HG02884 (cell line): ENCODE measurements around the gene INPP5A.

Experiments used
- ATAC-seq: cut with Tn5 transposase; IDR thresholded peaks from one replicate; pipeline ENCODE4 v1.9.1; 2021; ENCODE audit warnings: mild to moderate bottlenecking, moderate library complexity; ENCODE audit not compliant: unreplicated experiment

Gene INPP5A

DNA sequence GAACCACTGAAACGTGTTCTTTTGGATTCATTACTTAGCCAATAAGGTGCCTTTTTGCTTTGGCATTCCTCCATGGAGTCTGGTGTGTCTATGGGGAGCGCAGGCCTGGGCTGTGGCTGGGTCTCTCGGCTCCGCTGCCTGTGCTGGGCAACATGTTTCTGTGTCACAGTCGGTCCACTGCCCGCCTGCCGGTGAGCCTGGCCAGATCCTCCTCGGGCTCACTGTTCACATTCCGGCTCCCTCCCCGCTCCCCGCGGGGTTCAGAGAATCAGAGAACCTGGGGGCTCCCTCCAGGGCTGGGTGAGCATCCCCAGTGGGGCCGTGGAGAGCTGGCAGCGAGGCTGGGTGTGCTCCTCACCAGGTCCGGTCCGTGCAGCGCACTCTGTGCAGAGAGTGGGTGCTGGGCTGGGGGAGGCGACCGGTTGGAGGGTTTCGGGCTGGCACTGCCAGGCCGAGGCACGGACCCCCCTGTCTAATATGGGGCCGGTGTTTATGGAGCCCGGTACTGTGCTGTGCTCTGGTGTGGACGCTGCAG is 70.4 kb downstream of the INPP5A start:
- no peak for ATAC-seq

DNA sequence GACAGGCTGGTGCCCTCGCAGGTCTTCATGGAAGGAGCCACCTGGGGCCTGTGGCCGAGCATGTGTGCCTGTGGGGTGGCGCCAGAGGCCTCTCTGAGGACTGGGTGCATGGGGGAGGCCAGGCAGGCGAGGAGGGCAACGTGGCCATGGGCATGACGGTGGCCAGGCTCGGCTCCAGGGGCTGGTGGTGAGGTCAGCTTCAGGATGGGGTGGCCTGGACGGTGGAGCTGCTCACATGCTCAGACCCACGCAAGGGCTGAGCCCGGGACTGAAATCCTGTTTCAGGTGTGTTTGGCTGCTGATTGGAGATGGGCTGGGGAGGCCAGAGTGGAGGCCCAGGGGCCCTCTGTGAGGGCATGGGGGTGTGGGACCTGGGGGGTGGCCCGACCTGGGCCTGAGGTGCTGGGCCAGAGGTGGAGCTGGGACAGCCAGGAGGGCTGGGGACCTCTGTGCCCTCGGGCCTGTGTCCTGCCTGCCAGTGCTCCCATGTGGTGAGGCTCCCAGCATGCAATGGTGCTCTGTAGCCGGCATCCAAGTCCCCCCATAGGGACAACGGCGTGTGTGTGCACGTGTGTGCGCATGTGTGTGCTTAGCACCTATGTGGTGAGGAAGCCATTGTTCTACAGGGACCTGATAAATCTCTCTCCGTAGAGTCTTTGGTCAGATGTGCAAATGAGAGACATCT is 71.1 kb downstream of the INPP5A start:
- ATAC-seq: no peak

DNA sequence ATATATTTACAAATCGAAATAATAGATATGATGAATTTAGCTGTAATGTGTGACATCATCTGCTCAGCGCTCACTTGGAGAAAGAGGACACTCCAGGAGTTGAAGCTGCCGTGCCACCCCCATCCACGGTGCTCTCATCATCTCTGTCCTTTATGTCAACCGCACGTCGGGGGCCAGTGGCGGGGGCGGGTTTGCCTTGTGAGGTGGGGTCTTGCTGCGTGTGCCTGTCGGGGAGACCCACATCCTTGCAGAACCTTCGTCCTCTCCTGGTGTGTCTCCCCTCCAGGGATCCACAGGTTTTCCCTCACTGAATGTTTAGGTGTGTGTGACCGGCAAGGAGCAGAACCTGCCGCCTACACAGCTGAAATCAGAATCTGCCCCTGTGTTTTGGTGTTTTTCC is 71.6 kb downstream of the INPP5A start:
- no peak for ATAC-seq

DNA sequence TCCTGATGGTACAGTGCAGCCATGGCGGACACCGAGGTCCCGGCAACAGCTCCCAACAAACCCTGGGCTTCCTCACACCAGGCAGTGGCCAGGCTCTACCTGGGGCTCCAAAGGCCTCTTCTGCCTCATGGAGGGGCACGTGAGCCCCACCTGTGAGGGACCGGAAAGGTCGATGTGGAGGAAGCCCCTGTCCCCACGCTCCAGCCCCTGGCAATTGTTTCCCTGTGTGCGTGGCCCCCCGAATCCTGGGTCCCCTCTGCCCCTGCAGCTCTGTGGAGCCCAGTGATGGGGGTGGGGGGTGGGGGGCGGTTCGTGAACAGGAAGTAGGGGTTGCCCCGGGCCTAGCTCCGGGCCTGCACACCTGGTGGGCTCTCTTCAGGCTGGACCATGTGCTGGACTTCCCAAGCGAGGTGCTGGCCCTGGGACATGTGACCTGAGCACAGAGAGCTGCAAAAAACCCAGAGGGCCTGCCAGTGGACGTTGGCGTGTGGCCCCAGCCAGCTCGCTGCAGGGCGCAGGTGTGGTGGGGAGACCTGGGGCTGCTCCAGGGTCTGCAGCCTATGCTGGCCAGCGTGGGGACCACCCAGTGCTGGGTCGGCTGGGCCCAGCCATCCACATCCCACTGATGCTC is 72.6 kb downstream of the INPP5A start:
- no peak for ATAC-seq

DNA sequence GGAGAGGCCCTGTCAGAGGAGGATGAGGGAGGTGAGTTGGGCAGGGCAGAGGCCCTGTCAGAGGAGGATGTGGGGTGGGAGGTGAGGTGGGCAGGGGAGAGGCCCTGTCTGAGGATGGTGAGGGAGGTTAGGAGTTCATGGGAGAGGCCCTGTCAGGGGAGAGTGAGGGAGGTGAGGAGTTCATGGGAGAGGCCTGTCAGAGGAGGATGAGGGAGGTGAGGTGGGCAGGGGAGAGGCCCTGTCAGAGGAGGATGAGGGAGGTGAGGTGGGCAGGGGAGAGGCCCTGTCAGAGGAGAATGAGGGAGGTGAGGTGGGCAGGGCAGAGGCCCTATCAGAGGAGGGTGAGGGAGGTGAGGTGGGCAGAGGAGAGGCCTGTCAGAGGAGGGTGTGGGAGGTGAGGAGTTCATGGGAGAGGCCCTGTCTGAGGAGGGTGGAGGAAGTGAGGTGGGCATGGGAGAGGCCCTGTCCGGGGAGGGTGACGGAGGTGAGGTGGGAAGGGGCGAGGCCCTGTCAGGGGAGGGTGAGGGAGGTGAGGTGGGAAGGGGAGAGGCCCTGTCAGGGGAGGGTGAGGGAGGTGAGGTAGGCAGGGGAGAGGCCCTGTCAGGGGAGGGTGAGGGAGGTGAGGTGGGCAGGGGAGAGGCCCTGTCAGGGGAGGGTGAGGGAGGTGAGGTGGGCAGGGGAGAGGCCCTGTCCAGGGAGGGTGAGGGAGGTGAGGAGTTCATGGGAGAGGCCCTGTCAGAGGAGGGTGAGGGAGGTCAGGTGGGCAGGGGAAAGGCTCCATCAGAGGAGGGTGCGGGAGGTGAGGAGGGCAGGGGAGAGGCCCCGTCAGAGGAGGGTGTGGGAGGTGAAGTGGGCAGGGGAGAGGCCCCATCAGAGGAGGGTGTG is 73.7 kb downstream of the INPP5A start:
- ATAC-seq: no peak

DNA sequence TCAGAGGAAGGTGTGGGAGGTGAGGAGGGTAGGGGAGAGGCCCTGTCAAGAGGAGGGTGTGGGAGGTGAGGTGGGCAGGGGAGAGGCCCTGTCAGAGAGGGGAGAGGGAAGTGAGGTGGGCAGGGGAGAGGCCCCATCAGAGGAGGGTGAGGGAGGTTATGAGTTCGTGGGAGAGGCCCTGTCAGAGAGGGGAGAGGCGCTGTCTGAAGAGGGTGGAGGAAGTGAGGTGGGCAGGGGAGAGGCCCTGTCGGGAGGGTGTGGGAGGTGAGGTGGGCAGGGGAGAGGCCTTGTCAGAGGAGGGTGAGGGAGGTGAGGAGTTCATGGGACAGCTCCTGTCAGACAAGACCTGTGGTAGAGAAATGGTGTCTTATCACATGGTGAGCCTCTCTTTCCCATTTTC is 74.4 kb downstream of the INPP5A start:
- ATAC-seq: no peak

DNA sequence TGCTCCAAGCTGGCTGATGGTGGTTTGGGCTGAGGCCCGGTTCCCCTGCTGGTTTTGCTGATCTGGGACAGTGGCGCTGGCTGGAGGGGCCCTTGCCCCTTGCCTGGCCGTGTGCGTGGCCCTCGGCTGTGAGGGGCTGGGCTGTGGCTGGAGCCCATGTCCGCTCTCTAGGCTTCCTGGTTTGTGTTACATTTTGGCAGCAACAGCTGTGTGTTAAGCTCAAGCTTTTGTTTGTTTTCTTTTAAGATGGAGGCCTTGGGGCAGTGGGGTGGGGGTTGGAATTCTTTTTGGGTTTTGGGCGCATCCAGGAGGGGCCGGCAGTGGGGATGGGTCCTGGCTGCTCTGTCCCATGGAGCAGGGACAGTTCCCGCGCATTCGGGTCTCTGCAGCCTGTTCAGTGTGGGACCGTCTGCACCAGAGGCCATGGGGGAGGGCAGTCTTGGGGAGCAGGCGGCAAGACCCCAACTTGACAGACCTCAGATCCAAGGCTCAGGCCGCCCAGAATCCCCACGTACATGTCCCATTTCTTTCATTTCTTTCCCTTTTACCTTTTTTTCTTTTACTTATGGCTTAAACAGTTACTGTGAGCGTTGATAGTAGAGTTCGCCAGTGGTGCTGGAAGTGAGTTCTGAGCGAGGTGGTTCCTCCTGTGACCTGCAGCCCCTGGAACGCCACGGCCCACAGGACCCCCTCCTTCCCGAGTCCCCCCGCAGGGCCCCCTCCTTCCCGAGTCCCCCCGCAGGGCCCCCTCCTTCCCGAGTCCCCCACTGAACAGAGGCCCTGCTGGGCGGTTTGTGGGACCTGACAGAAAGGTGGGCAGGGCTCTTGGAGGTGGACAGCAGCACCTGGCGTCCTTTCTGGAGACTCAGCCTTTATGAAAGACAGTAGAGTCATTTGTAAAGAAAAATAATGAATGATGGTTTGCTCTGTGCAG is 75.3 kb downstream of the INPP5A start:
- no peak for ATAC-seq

DNA sequence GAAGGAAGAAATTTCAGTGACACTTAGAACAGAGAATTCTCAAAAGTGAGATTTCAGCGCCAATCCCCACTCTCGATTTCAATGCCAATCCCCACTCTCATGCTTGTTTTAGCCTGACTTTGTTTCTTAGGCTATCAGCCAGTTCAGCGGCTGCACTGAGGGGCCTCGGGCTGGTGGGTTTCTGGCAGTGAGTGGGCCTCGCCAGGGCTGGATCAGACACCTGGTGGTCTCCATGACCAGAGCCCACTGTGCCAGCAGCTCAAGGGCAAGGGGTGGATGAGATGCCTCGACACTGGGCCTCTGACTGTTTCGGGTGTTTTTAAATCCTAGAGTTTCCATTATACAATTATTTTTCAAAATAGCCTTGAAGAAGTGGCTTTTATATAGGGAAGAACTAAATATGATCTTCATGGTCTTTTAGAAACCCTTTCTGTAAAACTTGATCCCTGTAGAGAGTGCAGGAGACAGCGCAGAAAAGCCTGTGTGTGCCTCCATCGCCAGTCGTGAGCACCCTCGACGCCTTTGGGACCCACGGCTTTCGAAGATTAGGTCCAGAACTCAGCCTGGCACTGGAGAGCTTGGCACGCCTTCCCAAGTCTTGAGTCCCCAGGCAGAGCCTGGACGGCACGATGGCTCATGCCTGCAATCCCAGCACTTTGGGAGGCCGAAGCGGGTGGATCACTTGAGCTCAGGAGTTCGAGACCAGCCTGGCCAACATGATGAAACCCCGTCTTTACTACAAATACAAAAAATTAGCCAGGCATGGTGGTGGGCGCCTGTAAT is 76.2 kb downstream of the INPP5A start:
- ATAC-seq: no peak

DNA sequence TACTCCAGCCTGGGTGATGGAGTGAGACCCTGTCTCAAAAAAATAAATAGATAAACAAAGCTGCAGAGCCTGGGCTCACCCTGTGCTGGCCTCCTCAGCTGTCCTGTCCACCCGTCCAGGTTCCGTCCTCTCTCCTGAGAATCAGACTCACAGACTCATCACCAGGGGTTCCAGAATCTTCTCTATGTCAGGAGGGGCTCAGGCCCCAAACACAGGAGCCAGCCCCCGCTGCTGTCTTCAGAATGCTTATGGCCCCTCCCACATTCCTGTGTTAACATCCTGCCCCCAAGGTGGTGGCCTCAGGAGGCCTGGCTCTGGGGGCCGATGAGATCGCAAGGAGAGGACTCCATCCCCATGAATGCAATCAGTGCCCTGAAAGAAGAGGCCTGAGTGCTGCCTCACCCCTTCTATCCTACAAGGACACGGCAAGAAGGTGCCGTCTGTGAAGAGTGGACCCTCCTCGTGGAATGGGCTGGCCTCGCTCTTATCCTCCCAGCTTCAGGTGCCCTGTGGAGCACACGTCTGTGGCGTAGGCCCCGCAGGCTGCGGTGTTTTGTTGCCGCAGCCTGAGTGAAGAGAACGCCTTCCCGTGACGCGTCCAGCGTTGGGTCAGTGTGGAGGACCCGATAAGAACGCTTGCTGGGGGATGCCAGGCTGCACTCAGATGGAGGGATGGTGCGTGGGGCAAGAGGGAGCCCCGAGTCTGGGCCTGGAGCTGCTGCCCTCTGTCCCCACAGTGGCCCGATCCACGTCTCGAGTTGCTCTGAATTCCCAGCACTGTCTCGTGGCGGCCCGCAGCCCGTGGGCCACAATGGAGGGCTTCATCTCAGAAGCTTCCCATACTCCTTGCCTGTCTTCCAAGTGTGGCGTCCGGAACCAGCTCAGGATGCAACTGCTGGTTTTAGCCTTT is 77.1 kb downstream of the INPP5A start:
- ATAC-seq: no peak

DNA sequence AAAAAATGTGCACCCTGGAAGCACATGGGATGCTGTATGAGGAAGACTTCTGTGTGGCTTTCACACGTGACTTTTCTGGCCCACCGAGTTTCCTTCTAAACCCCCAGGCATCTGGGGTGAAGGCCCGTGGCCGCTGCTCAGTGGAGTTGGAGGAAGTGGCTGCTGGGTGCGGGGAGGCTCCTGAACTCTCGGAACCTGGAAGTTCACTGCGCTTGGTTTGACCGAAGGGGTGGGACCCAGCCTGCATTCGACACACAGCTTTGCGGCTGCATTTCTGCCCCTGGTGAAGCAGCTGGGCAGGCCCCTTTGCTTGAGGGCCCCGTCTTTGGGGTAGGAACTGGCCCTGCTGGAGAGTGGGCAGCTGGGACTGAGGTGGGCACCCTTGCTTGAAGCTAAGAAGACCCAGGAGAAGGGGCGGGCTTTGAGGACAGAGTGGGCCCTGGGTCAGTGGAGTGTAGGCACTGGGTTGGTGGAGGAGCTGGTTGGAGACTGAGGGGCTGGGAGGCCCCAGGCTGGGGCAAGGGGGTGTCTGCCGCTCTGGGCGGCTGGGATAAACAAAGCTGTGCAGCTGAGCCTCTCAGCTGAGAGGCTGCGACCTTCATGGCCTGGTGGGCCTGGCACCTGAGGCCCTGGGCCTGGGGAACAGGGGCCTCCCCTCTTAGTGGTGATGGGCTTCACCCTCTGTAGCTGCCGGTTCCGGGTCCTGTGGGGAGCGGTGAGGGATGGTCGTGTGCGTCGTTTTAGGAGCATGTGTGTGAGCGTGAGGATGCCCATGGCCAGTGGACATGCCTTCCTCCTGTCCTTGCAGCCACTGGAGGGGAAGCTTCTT is 78.0 kb downstream of the INPP5A start:
- ATAC-seq: no peak

DNA sequence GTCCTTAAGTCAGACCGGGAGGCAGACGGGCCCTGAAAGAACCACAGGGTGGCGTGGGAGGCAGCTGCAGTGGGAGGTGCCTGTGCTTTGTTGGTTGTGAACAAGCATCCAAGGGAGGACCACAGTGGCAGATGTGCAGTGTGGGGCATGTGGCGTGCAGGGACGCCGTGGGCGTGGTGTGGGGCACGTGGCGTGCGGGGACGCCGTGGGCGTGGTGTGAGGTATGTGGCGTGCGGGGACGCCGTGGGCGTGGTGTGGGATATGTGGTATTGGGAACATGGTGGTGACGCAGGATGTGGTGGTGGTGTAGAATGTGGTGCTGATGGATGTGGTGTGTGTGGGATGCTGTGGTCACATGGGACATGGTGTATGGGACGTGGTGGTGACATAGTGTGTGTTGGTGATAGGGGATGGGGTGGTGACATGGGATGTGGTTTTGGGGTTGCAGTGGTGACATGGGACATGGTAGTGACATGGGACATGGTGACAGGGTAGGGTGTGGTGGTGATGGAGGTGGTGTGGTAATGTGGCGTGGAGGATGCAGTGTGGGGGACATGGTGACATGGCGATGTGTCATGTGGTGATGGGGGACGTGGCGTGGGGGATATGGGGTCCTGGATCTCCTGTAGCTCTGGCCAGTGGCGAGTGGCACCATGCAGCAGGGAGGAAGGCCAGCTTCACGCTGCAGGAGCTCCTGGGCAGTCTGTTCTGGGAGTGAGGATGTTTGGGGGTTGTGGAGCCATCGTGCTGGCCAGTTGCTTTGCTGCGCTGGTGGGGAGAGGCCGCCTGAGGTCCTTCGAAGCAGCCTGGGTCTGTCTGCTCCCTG is 78.8 kb downstream of the INPP5A start:
- no peak for ATAC-seq

DNA sequence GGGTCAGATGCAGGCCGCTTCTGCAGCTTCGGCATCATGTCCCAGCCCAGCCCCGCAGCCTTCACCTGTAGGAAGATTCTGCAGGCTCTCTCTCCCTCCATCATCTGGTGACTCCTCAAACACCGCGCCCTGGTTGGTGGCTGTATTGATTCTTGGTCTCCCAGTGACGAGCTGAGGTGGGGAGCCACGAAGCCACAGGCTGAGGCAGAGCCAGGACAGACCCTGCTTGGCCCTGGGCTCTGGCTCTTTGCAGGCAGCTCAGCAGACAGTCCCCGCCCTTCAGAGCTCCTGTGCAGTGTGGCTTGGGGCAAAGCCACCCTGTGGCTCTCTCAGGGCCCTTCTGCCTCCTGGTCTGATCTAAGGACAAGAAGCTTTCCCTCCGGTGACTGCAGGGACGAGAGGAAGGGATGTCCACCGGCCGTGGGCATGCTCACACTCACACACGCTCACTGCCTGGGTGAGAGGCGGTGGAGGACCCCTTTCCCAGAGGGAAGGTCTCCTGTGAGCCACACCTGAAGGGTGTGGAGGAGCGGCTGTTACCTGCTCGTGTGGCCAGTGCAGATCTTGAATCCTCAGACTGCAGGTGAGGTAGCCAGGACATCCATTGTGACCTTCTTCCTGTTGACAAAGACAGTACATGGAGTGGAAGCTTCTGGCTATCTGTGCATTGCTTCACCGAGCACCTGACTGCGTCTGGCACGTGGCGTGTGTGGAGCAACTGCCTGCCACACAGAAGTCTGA is 79.6 kb downstream of the INPP5A start:
- no peak for ATAC-seq

DNA sequence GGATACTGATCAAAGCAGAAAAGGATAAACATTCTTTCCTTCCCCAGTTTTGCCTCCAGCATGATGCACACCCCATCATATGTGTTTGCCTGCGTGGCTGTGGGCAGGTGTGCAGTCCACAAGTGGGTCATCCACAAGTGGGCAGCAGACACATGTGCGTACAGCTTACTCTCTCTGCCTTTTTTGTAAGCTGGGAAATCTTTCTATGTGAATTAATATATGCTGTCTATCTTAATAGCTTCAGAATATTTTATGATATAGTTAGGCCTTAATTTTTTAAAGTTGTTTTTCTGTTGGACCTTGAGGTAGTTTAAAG is 80.1 kb downstream of the INPP5A start:
- no peak for ATAC-seq

DNA sequence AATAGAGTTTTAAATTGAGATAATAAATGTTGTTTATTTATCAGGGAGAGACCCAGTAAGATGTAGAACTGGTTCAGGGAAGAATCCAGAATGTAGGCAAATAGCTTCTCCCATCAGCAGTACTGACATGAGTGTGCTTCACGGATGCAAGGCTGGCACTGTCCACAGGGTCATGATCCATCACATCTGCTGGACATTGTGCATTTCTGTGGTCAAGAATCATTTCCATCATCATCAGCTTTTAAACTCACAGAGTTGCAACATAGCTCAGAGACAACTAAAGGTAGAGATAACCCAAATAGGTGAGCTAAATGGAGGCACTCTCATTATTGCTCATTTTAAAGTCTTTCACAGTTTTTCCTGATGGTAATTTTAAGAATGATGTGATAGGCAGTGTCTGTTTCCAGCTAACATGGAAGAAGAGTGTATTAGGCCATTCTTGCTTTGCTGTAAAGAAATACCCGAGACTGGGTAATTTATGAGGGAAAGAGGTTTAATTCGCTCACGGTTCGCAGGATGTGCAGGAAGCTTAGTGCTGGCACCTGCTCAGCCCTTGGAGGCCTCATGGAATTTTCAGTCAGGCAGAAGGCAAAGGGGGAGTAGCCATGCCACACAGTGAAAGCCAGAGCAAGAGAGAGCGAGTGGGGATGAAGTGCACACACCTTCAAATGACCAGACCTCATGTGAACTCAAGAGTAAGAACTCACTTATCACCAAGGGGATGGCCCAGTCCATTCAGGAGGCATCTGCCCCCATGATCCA is 80.8 kb downstream of the INPP5A start:
- no peak for ATAC-seq

DNA sequence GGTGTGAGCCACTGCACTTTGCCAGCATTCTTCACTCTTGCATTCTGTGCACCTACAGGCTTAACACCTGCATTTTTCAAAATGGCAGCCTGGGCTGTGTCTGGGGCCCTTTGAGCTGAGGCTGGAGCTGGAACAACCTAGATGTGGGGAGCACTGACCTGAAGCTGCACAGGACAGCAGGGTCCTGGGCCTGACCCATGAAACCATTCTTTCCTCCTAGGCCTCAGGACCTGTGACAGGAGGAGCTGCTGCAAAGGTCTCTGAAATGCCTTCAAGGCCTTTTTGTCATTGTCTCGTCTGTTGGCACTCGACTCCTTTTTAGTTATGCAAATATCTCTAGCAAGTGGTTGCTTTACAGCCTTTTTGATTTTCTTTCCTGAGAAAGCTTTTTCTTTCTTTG is 82.3 kb downstream of the INPP5A start:
- no peak for ATAC-seq
